SIG-M5 treated with dmso at 0.1 percent for 504 hours (cell line): Measurements from ENCODE around the gene MAPK8IP2.

Experiments used
- DNase-seq: peaks from one replicate; lab custom pipeline; 2025; ENCODE audit not compliant: unreplicated experiment; lab: John Stamatoyannopoulos, UW

The MAPK8IP2 gene

GRCh38 chr22:50575426-50575941 lies 25.1 kb upstream of the MAPK8IP2 start:
- no peak for DNase-seq

- DNase-seq: no peak
These were observed 24.5 kb upstream of the MAPK8IP2 start for GRCh38 chr22:50576070-50576469.

- no peak for DNase-seq
These were observed 23.5 kb upstream of the MAPK8IP2 start for GRCh38 chr22:50576806-50577696.

GRCh38 chr22:50577697-50577986 lies 23.0 kb upstream of the MAPK8IP2 start:
- no peak for DNase-seq

GRCh38 chr22:50577987-50578775 lies 22.4 kb upstream of the MAPK8IP2 start, which contains the start of gene CPT1B:
Gene CPT1B (minus strand): TSS chr22:50578427. CDS start chr22:50577915, 512 bp downstream.
- DNase-seq: no peak

GRCh38 chr22:50578776-50579310 lies 21.8 kb upstream of the MAPK8IP2 start:
- DNase-seq: no peak

- DNase-seq: no peak
These were observed 20.8 kb upstream of the MAPK8IP2 start for GRCh38 chr22:50579752-50580151.

- DNase-seq: no peak
These were observed 19.3 kb upstream of the MAPK8IP2 start for GRCh38 chr22:50581031-50581949.

GRCh38 chr22:50581950-50582492 lies 18.6 kb upstream of the MAPK8IP2 start:
- no peak for DNase-seq

- DNase-seq: peak; percentile 97
These were observed 17.9 kb upstream of the MAPK8IP2 start, which contains the start of gene CHKB for GRCh38 chr22:50582493-50583293. Gene CHKB (minus strand): TSS chr22:50582849. CDS start chr22:50582781, 68 bp downstream.

- DNase-seq: no peak
These were observed 17.2 kb upstream of the MAPK8IP2 start for GRCh38 chr22:50583294-50583861.

- DNase-seq: no peak
These were observed 16.2 kb upstream of the MAPK8IP2 start for GRCh38 chr22:50584106-50585096.

GRCh38 chr22:50585238-50585637 lies 15.4 kb upstream of the MAPK8IP2 start:
- no peak for DNase-seq

GRCh38 chr22:50585781-50586180 lies 14.8 kb upstream of the MAPK8IP2 start:
- no peak for DNase-seq

- no peak for DNase-seq
These were observed 14.2 kb upstream of the MAPK8IP2 start for GRCh38 chr22:50586416-50586815.

GRCh38 chr22:50587407-50587806 lies 13.2 kb upstream of the MAPK8IP2 start:
- no peak for DNase-seq

- no peak for DNase-seq
These were observed 5.4 kb upstream of the MAPK8IP2 start for GRCh38 chr22:50595189-50595588.

- DNase-seq: no peak
These were observed 3.5 kb upstream of the MAPK8IP2 start for GRCh38 chr22:50597097-50597496.
